Purkinje cell (primary cell): ENCODE results near the gene CTSH. TPM values are rescaled to one million over a fixed set of nuclear protein-coding genes. Genes with fewer than 3 reads are reported as not detected.

Experiments
- polyA plus RNA-seq: library from polyadenylated mRNA; unstranded; fragments of >200 nt; fragmentation: Nextera tagmentation; gene quantifications from 2 replicates; pipeline ENCODE4 v1.2.1, GENCODE V29; 2014

CTSH gene, protein sequence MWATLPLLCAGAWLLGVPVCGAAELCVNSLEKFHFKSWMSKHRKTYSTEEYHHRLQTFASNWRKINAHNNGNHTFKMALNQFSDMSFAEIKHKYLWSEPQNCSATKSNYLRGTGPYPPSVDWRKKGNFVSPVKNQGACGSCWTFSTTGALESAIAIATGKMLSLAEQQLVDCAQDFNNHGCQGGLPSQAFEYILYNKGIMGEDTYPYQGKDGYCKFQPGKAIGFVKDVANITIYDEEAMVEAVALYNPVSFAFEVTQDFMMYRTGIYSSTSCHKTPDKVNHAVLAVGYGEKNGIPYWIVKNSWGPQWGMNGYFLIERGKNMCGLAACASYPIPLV
- polyA plus RNA-seq, result 3.6 and 13.2 TPM in 2 replicates

DNA sequence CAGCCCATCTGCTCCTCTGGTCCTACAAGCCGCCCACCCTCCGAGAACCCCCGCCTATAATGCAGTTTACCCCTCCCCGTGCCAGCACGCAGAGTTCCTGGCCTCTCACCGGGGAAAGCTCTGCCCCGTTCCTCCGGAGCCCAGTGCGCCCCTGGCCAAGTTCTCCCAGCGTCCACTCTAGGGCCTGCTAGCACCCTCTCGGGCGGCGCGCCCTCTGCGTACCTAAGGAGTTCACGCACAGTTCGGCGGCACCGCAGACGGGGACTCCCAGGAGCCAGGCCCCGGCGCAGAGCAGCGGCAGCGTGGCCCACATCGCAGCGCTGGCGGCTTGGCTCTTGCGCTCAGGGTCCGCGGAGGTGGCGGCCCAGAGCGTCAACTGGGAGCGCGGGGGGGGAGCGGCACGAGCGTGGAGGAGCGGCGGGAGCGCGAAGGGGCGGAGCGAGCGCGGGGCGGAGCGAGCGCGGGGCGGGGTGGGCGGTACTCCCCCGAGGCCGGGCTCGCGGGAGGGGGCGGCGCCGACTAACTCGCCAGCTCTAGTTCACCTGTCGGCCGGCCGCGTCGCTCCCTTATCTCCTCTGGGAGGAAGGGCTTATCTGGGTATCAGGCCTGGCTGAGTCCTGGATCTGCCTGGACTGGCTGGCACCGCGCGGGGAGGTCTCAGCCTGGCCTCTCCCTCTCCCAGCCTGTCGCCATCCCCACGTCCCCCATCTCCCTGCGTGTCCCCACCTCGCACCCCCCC lies at the start of gene CTSH:
Gene CTSH (minus strand): TSS at position 378 of the 739 bp plus-strand sequence. CDS start 65 bp downstream, at position 313.

DNA sequence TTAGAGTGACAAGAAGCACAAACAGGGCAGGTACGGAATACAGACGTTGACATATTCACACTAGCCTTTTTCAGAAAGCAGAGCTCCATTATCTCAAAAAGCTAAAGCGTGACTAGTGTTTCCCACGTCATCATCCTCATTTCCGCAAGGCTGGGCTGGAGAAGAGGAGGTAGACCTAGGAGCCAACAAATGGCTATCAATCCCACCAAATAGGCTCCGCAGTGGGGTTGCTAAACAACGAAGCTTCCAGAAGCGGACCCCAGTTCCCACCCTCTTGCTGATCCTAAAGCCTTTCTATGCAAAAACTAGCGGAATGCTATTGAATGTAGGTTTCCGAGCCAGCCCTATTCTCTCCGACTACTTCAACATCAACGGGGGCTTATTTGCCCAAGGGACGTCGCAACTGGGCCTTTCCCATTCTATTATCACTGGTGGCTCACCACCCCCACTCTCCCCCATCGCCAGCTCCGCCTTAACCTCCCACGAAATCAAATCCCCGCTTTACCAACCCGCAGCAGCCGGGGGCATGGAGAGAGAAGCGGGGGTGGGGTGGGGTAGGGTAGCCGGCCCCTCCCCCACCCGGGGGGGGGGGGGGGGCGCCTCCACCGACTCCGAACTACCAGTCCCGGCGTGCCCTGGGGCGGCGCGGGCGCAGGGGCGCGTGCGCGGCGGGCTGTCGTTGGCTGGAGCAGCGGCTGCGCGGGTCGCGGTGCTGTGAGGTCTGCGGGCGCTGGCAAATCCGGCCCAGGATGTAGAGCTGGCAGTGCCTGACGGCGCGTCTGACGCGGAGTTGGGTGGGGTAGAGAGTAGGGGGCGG lies 72.5 kb downstream of the CTSH start, which contains the start of gene MORF4L1:
Gene MORF4L1 (plus strand): TSS at position 736 of the 817 bp plus-strand sequence. CDS start 128 bp downstream, outside the sequence.

Other genes starting within 250 kb of the CTSH start
- not detected in 2 replicates for gene ADAMTS7, start 133.6 kb downstream of the CTSH start, polyA plus RNA-seq
- gene MORF4L1, start 72.2 kb downstream of the CTSH start, polyA plus RNA-seq, result 468 and 511 TPM in 2 replicates
- gene RASGRF1, start 145.7 kb upstream of the CTSH start, polyA plus RNA-seq, result 42.9 and 50.3 TPM in 2 replicates